Lower lobe of right lung (tissue), 2 donors: ENCODE results near the gene SEMA3E. TPM values are rescaled to one million over a fixed set of nuclear protein-coding genes. Genes with fewer than 3 reads are reported as not detected.
A peak's percentile ranks its signal among the peaks of the same experiment; 100 is the strongest.

Experiments used
- ATAC-seq, 2 donors: fragments of 200-7000 bp; cut with Tn5 transposase; one replicate each; pipeline ENCODE4 v1.9.1; 2020 to 2022; ENCODE audit warnings: mild to moderate bottlenecking in 2 of 2, moderate library complexity in 2 of 2
- DNase-seq: peaks from one replicate; pipeline ENCODE4 v3.0.0-alpha.2; 2020
- H3K27ac ChIP-seq: fragments of 200-600 bp; one replicate; pipeline ENCODE4 v1.8.0; 2022
- H3K27me3 ChIP-seq: fragments of 200-600 bp; one replicate; pipeline ENCODE4 v1.8.0; 2022; ENCODE audit warnings: low read depth
- H3K36me3 ChIP-seq: fragments of 200-600 bp; one replicate; pipeline ENCODE4 v1.8.0; 2022; ENCODE audit warnings: mild to moderate bottlenecking
- H3K4me1 ChIP-seq: fragments of 200-600 bp; one replicate; pipeline ENCODE4 v1.8.0; 2022
- H3K4me3 ChIP-seq: fragments of 200-600 bp; one replicate; pipeline ENCODE4 v1.8.0; 2022; ENCODE audit warnings: mild to moderate bottlenecking
- H3K9me3 ChIP-seq: fragments of 200-600 bp; one replicate; pipeline ENCODE4 v1.8.0; 2022
- CTCF ChIP-seq: fragments of 200-600 bp; IDR thresholded peaks from one replicate; pipeline ENCODE4 v1.8.0; 2022; ENCODE audit warnings: antibody characterized with exemption, mild to moderate bottlenecking
- intact Hi-C: fragments of 100-400 bp; cut with DNase I; formaldehyde crosslinking; loops from one replicate; pipeline ENCODE4 v1.11.0; 2022
- total RNA-seq: library from RNA; stranded (reverse); fragmentation: NEBNext Ultra II Directional; extraction: Animal tissue kit (Norgen Biotek cat#: 25700); gene quantifications from one replicate; pipeline ENCODE4 v1.2.1, GENCODE V29; 2021
- donor health status: DM: no; HTN: yes; CAD: no; lungs with severe emphysema.

Gene SEMA3E
- total RNA-seq, 1 donor from 2014 or later = 8.8 TPM

- Histone ChIP-seq H3K27me3 (no peaks in the 10 kb centered on the region), H3K9me3 (no peaks in the 10 kb centered on the region), H3K4me3 (no peak overlapping the region), H3K4me1 (no peaks in the 10 kb centered on the region), H3K36me3 (no peaks in the 10 kb centered on the region), H3K27ac (no peak overlapping the region)
- DNase-seq (no peak), ATAC-seq (peak in 1 of 2 donors; percentile 53)
- intact Hi-C loops = no loop called here
- no peak for TF ChIP-seq CTCF
These were observed 45.3 kb downstream of the SEMA3E start for GRCh38 chr7:83603649-83604048.

GRCh38 chr7:83599131-83599530 lies 49.8 kb downstream of the SEMA3E start:
- no peak for TF ChIP-seq CTCF
- no peaks in the 10 kb centered on the region for H3K4me1 ChIP-seq
- intact Hi-C loops = no loop called here
- H3K9me3 ChIP-seq = no peaks in the 10 kb centered on the region
- H3K27ac ChIP-seq = no peak overlapping the region
- no peak overlapping the region for H3K4me3 ChIP-seq
- ATAC-seq (no peak), DNase-seq (no peak)
- H3K36me3 ChIP-seq = no peaks in the 10 kb centered on the region
- H3K27me3 ChIP-seq = no peaks in the 10 kb centered on the region

GRCh38 chr7:83593921-83594475 lies 54.9 kb downstream of the SEMA3E start:
- intact Hi-C loops = no loop called here
- DNase-seq = no peak
- no peak for ATAC-seq
- H3K9me3 ChIP-seq = no peaks in the 10 kb centered on the region
- no peaks in the 10 kb centered on the region for H3K36me3 ChIP-seq
- no peak overlapping the region for H3K27ac ChIP-seq
- no peaks in the 10 kb centered on the region for H3K27me3 ChIP-seq
- no peak overlapping the region for H3K4me3 ChIP-seq
- TF ChIP-seq CTCF = no peak
- H3K4me1 ChIP-seq = no peaks in the 10 kb centered on the region

- no peak for TF ChIP-seq CTCF
These were observed 60.2 kb downstream of the SEMA3E start for GRCh38 chr7:83588602-83589240.

GRCh38 chr7:83586281-83586680 lies 62.7 kb downstream of the SEMA3E start:
- H3K4me3 ChIP-seq = no peak overlapping the region
- no peak for TF ChIP-seq CTCF
- H3K9me3 ChIP-seq = no peaks in the 10 kb centered on the region
- no peaks in the 10 kb centered on the region for H3K4me1 ChIP-seq
- intact Hi-C loops = no loop called here
- no peak overlapping the region for H3K27ac ChIP-seq
- no peak for ATAC-seq
- H3K36me3 ChIP-seq = no peaks in the 10 kb centered on the region
- H3K27me3 ChIP-seq = no peaks in the 10 kb centered on the region
- DNase-seq = no peak

More at GRCh38 chr7:83588602-83589240, 60.2 kb downstream of the SEMA3E start:
- Histone ChIP-seq H3K27ac (no peak overlapping the region), H3K4me1 (no peaks in the 10 kb centered on the region), H3K9me3 (no peaks in the 10 kb centered on the region), H3K27me3 (no peaks in the 10 kb centered on the region), H3K4me3 (no peak overlapping the region), H3K36me3 (no peaks in the 10 kb centered on the region)
- intact Hi-C loops = no loop called here
- DNase-seq (no peak), ATAC-seq (no peak)
